CD4-positive, alpha-beta memory T cell (primary cell): ENCODE data around the gene CUTA. TPM values are rescaled to one million over a fixed set of nuclear protein-coding genes. Genes with fewer than 3 reads are reported as not detected.

Experiments used
- CTCF ChIA-PET: fragments of 350-600 bp; sonication (Branson Sonifier 250); formaldehyde crosslinking; loops from one replicate; lab custom pipeline; 2021; ENCODE audit warnings: inconsistent platforms; ENCODE audit not compliant: partially characterized antibody; lab: Charles Lee
- POLR2A ChIA-PET: fragments of 350-600 bp; sonication (Branson Sonifier 250); formaldehyde crosslinking; loops from one replicate; lab custom pipeline; 2021; ENCODE audit not compliant: partially characterized antibody; lab: Charles Lee
- DNase-seq, 5 donors: peaks; one replicate each; pipeline versions ENCODE4 v3.0.0 to v3.0.0-alpha.2; 2020 to 2022; ENCODE audit warnings: mixed read lengths in 1 of 5
- H3K27ac ChIP-seq: one replicate; pipeline ENCODE4 v1.7.0; 2013; ENCODE audit warnings: low read depth, low read length
- H3K27me3 ChIP-seq: 2 replicates; pipeline ENCODE4 v1.7.0; 2013; ENCODE audit warnings: mild to moderate bottlenecking, low read length, moderate library complexity; ENCODE audit not compliant: insufficient read depth
- H3K36me3 ChIP-seq: 2 replicates; pipeline ENCODE4 v1.7.0; 2013; ENCODE audit warnings: mild to moderate bottlenecking, low read length, moderate library complexity; ENCODE audit not compliant: insufficient read depth
- H3K4me1 ChIP-seq: 2 replicates; pipeline ENCODE4 v1.7.0; 2013; ENCODE audit warnings: mild to moderate bottlenecking, low read length, moderate library complexity; ENCODE audit not compliant: insufficient read depth
- H3K4me3 ChIP-seq, 2 donors: one replicate each; pipeline ENCODE4 v1.7.0; 2013; ENCODE audit warnings: low read length in 2 of 2, mild to moderate bottlenecking in 1 of 2
- H3K9me3 ChIP-seq, 2 donors: one replicate each; pipeline ENCODE4 v1.7.0; 2013; ENCODE audit warnings: low read length in 2 of 2, control low read depth in 1 of 2; ENCODE audit not compliant: control insufficient read depth in 1 of 2
- H3K27ac Mint-ChIP-seq, 7 donors: one replicate each; pipeline ENCODE4 v1.8.0; 2020 to 2021; ENCODE audit warnings: mixed read lengths in 7 of 7, mild to moderate bottlenecking in 6 of 7, inconsistent platforms in 3 of 7, moderate library complexity in 3 of 7
- H3K27me3 Mint-ChIP-seq, 2 donors: one replicate each; pipeline ENCODE4 v1.8.0; 2020 to 2021; ENCODE audit warnings: mixed read lengths in 2 of 2
- H3K36me3 Mint-ChIP-seq, 2 donors: one replicate each; pipeline ENCODE4 v1.8.0; 2020 to 2021; ENCODE audit warnings: mixed read lengths in 2 of 2, inconsistent platforms in 1 of 2, mild to moderate bottlenecking in 1 of 2
- H3K4me1 Mint-ChIP-seq, 4 donors: one replicate each; pipeline ENCODE4 v1.8.0; 2020 to 2021; ENCODE audit warnings: mixed read lengths in 4 of 4, mild to moderate bottlenecking in 1 of 4
- H3K4me3 Mint-ChIP-seq, 8 donors: one replicate each; pipeline ENCODE4 v1.8.0; 2020 to 2021; ENCODE audit warnings: mixed read lengths in 8 of 8, mild to moderate bottlenecking in 7 of 8, moderate library complexity in 6 of 8, inconsistent platforms in 3 of 8
- H3K9me3 Mint-ChIP-seq, 8 donors: one replicate each; pipeline ENCODE4 v1.8.0; 2020 to 2021; ENCODE audit warnings: mixed read lengths in 8 of 8, mild to moderate bottlenecking in 5 of 8, inconsistent platforms in 3 of 8, moderate library complexity in 1 of 8
- intact Hi-C: fragments of 100-400 bp; cut with micrococcal nuclease; formaldehyde crosslinking; loops from one replicate; pipeline ENCODE4 v1.15.1; 2023
- polyA plus RNA-seq, 2 donors: library from polyadenylated mRNA; unstranded; fragments of 300-500 nt; fragmentation: Illumina TruSeq; gene quantifications; one replicate each; pipeline ENCODE4 v1.2.3, GENCODE V29; 2021
- total RNA-seq, 2 experiments: library from RNA; stranded (reverse); gene quantifications; one replicate each; pipeline ENCODE4 v1.2.3, GENCODE V29; 2021

CUTA gene
- total and polyA plus RNA-seq, 4 experiments from 2014 or later: 210 to 407 (median 294) TPM

- H3K4me1 ChIP-seq: peaks cover 70% of the 10 kb centered on the region
- peaks cover 38% of the 10 kb centered on the region for H3K36me3 ChIP-seq
- DNase-seq: peak in 1 of 5 donors; percentile 41
- H3K27me3 Mint-ChIP-seq: no peaks in the 10 kb centered on the region
- peaks cover 41 to 84% (median 62%) of the 10 kb centered on the region in 4 donors for H3K4me1 Mint-ChIP-seq
- H3K27ac Mint-ChIP-seq: peak overlapping the region; percentile 82 to 94 (median 92)
- POLR2A ChIA-PET: interaction anchor here (0.9 to 5.7 kb wide), 2 partner anchors 11 to 18 kb away, joined by 3 to 64 read pairs; no protein-coding TSS in a partner anchor
- H3K4me3 Mint-ChIP-seq: peak overlapping the region; percentile 71 to 90 (median 81)
- peak overlapping the region; percentile 99 for H3K27ac ChIP-seq
- intact Hi-C loops: loop anchor here (10.0 kb wide), 2 partner anchors 301 to 1219 kb away; partner anchors contain the start of genes GPSM3, PBX2 and UQCC2
- H3K36me3 Mint-ChIP-seq: peaks cover 33 to 66% of the 10 kb centered on the region in 2 donors
- no peak overlapping the region for H3K4me3 ChIP-seq
- H3K9me3 ChIP-seq: no peaks in the 10 kb centered on the region
- H3K9me3 Mint-ChIP-seq: peaks cover 0 to 4% (median 0%) of the 10 kb centered on the region in 8 donors
- H3K27me3 ChIP-seq: no peaks in the 10 kb centered on the region
- CTCF ChIA-PET: interaction anchor here (1.1 to 1.5 kb wide), 2 partner anchors 13 to 23 kb away, joined by 3 read pairs; no protein-coding TSS in a partner anchor
These were observed 4.4 kb downstream of the CUTA start for GRCh38 chr6:33413241-33414120.

- Mint-ChIP-seq H3K9me3 (peaks cover 0 to 4% (median 0%) of the 10 kb centered on the region in 8 donors), H3K27ac (peak overlapping the region; percentile 87 to 97 (median 94)), H3K4me3 (peak overlapping the region; percentile 88 to 96 (median 91)), H3K4me1 (peaks cover 37 to 73% (median 56%) of the 10 kb centered on the region in 4 donors), H3K27me3 (no peaks in the 10 kb centered on the region), H3K36me3 (peaks cover 33 to 60% of the 10 kb centered on the region in 2 donors)
- Histone ChIP-seq H3K36me3 (peaks cover 38% of the 10 kb centered on the region), H3K9me3 (no peaks in the 10 kb centered on the region), H3K27me3 (no peaks in the 10 kb centered on the region), H3K27ac (peak overlapping the region; percentile 99), H3K4me1 (peaks cover 68% of the 10 kb centered on the region), H3K4me3 (no peak overlapping the region)
- CTCF ChIA-PET: interaction anchor here (1.1 to 1.2 kb wide), 3 partner anchors 10 to 14 kb away, joined by 3 to 4 read pairs (median 3); no protein-coding TSS in a partner anchor
- DNase-seq: peak in 1 of 5 donors; percentile 30
- POLR2A ChIA-PET: interaction anchor here (0.7 to 5.7 kb wide), 5 partner anchors 12 to 208 kb away, joined by 3 to 64 read pairs (median 6); partner anchors contain the start of genes ITPR3 and ZBTB9
- intact Hi-C loops: loop anchor here (10.0 kb wide), 2 partner anchors 302 to 1218 kb away; partner anchors contain the start of genes GPSM3, PBX2 and UQCC2
These were observed 5.5 kb downstream of the CUTA start for GRCh38 chr6:33412140-33413009.

GRCh38 chr6:33411632-33412005 lies 6.3 kb downstream of the CUTA start:
- H3K4me1 Mint-ChIP-seq: peaks cover 35 to 67% (median 49%) of the 10 kb centered on the region in 4 donors
- H3K36me3 ChIP-seq: peaks cover 38% of the 10 kb centered on the region

GRCh38 chr6:33410711-33411631 lies 6.9 kb downstream of the CUTA start, which contains the start of gene PHF1:
Gene PHF1, plus strand, starts transcription at chr6:33411014. Its CDS starts 1,250 bp downstream, at chr6:33412264.
- Histone ChIP-seq H3K27ac (peak within 1 kb of the TSS; percentile 99), H3K36me3 (peaks cover 36% of the 10 kb centered on the region), H3K4me1 (peaks cover 57% of the 10 kb centered on the region), H3K4me3 (peak within 1 kb of the TSS; percentile 89 to 92), H3K9me3 (no peaks in the 10 kb centered on the region), H3K27me3 (no peaks in the 10 kb centered on the region)
- Mint-ChIP-seq H3K4me1 (peaks cover 32 to 67% (median 48%) of the 10 kb centered on the region in 4 donors), H3K27me3 (no peaks in the 10 kb centered on the region), H3K36me3 (peaks cover 25 to 46% of the 10 kb centered on the region in 2 donors), H3K27ac (peak within 1 kb of the TSS; percentile 94 to 100 (median 99)), H3K4me3 (peak within 1 kb of the TSS; percentile 88 to 96 (median 93)), H3K9me3 (peaks cover 0 to 4% (median 0%) of the 10 kb centered on the region in 8 donors)
- intact Hi-C loops: loop anchor here (1.0 to 10.0 kb wide), 8 partner anchors 7 to 1216 kb away; partner anchors contain the start of genes CUTA, GPSM3, KIFC1 and PBX2
- ChIA-PET CTCF (interaction anchor here (1.2 kb wide), 1 partner anchor 11 kb away, joined by 4 read pairs; no protein-coding TSS in a partner anchor), POLR2A (interaction anchor here (0.7 to 5.7 kb wide), 16 partner anchors 8 to 439 kb away, joined by 3 to 64 read pairs (median 6); partner anchors contain the start of genes B3GALT4, CUTA, PFDN6 and RING1)
- DNase-seq: peak in 2 of 5 donors; percentile 92 to 93

More at GRCh38 chr6:33411632-33412005, 6.3 kb downstream of the CUTA start:
- H3K4me3 Mint-ChIP-seq: peak overlapping the region; percentile 88 to 96 (median 91)
- Histone ChIP-seq H3K27ac (peak overlapping the region; percentile 99), H3K4me1 (peaks cover 62% of the 10 kb centered on the region), H3K9me3 (no peaks in the 10 kb centered on the region), H3K4me3 (peak overlapping the region; percentile 76 to 89), H3K27me3 (no peaks in the 10 kb centered on the region)
- H3K27ac Mint-ChIP-seq: peak overlapping the region; percentile 94 to 100 (median 95)
- CTCF ChIA-PET: interaction anchor here (1.2 kb wide), 1 partner anchor 11 kb away, joined by 4 read pairs; no protein-coding TSS in a partner anchor
- intact Hi-C loops: loop anchor here (10.0 kb wide), 2 partner anchors 303 to 1217 kb away; partner anchors contain the start of genes GPSM3, PBX2 and UQCC2
- H3K36me3 Mint-ChIP-seq: peaks cover 31 to 52% of the 10 kb centered on the region in 2 donors
- H3K9me3 Mint-ChIP-seq: peaks cover 0 to 4% (median 0%) of the 10 kb centered on the region in 8 donors
- POLR2A ChIA-PET: interaction anchor here (0.7 to 5.7 kb wide), 8 partner anchors 7 to 209 kb away, joined by 3 to 64 read pairs (median 7); partner anchors contain the start of genes CUTA, ITPR3, PFDN6 and WDR46
- peak in 1 of 5 donors; percentile 41 for DNase-seq
- no peaks in the 10 kb centered on the region for H3K27me3 Mint-ChIP-seq

GRCh38 chr6:33410050-33410710 lies 7.7 kb downstream of the CUTA start:
- Histone ChIP-seq H3K4me3 (peak overlapping the region; percentile 67 to 92), H3K27ac (peak overlapping the region; percentile 99), H3K36me3 (peaks cover 29% of the 10 kb centered on the region), H3K4me1 (peaks cover 57% of the 10 kb centered on the region), H3K27me3 (no peaks in the 10 kb centered on the region), H3K9me3 (no peaks in the 10 kb centered on the region)
- DNase-seq: peak; percentile 97 to 98 (median 97)
- POLR2A ChIA-PET: interaction anchor here (0.7 to 5.7 kb wide), 14 partner anchors 8 to 438 kb away, joined by 3 to 64 read pairs (median 6); partner anchors contain the start of genes B3GALT4, CUTA, PFDN6 and RING1
- Mint-ChIP-seq H3K36me3 (peaks cover 21 to 38% of the 10 kb centered on the region in 2 donors), H3K4me1 (peaks cover 31 to 68% (median 48%) of the 10 kb centered on the region in 4 donors), H3K27ac (peak overlapping the region; percentile 94 to 100 (median 99)), H3K27me3 (no peaks in the 10 kb centered on the region), H3K9me3 (peaks cover 0 to 4% (median 0%) of the 10 kb centered on the region in 8 donors), H3K4me3 (peak overlapping the region; percentile 85 to 95 (median 92))
- intact Hi-C loops: loop anchor here (1.0 to 10.0 kb wide), 8 partner anchors 8 to 1215 kb away; partner anchors contain the start of genes CUTA, GPSM3, KIFC1 and PBX2
- CTCF ChIA-PET: interaction anchor here (0.6 to 1.2 kb wide), 5 partner anchors 8 to 1968 kb away, joined by 3 to 7 read pairs (median 3); partner anchors contain the start of gene CUTA
